ENCODE results near the gene BROX.

GRCh38 chr1:222709700-222710153 is 2.6 kb upstream of the BROX start:
- no peak for TF ChIP-seq POLR2AphosphoS5 (IDR thresholded peaks at IDR 0.05; ENCODE audit: borderline replicate concordance, low read depth, low read length)
- no peak for TF ChIP-seq FOXP2 (optimal IDR thresholded peaks at IDR 0.05; ENCODE audit: control extremely low read depth, extremely low read length, insufficient read depth)
- TF ChIP-seq EZH2 (IDR thresholded peaks at IDR 0.05): no peak
